Breast epithelium (tissue), 3 donors: ENCODE data around the gene EHMT1.

Experiments
- CTCF ChIP-seq, 3 donors: fragments of 450-650 bp; IDR thresholded peaks; one replicate each; pipeline ENCODE4 v1.5.1; 2016 to 2017; ENCODE audit warnings: antibody characterized with exemption in 3 of 3, mild to moderate bottlenecking in 3 of 3, moderate library complexity in 3 of 3
- POLR2A ChIP-seq: fragments of 450-650 bp; IDR thresholded peaks from one replicate; pipeline ENCODE4 v1.6.1; 2016; ENCODE audit warnings: antibody characterized with exemption, mild to moderate bottlenecking, moderate library complexity
- POLR2AphosphoS5 ChIP-seq, 3 donors: sonication (generic); formaldehyde crosslinking; IDR thresholded peaks; one replicate each; pipeline ENCODE4 v1.6.1; 2017; ENCODE audit warnings: antibody characterized with exemption in 3 of 3

DNA sequence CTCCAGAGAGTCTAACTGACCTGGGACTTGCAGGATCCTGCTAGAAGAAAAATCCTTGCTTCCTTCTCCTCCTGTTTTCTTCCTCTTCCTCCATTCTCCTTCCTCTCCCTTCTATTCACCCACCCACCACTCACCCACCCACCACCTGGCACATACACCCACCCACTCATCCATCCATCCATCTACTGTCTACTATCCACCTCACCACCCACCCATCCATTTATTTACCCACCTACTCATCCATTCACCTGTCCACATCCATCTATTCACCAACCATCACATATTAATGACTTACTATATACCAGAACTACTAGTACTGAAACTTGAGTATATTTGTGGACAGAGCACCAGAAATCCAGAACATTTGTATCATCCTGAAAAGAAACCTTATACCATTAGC, 49.4 kb downstream of the EHMT1 start:
- no peak for TF ChIP-seq CTCF (IDR thresholded peaks at IDR 0.05)
- no peak for TF ChIP-seq POLR2A
- TF ChIP-seq POLR2AphosphoS5 (IDR thresholded peaks at IDR 0.05) = no peak
